ENCODE measurements around the gene FKTN. TPM values are rescaled to one million over a fixed set of nuclear protein-coding genes. Genes with fewer than 3 reads are reported as not detected.

Gene FKTN
- total RNA-seq, 2 donors from 2014 or later, result 11.7 to 20.8 TPM

DNA sequence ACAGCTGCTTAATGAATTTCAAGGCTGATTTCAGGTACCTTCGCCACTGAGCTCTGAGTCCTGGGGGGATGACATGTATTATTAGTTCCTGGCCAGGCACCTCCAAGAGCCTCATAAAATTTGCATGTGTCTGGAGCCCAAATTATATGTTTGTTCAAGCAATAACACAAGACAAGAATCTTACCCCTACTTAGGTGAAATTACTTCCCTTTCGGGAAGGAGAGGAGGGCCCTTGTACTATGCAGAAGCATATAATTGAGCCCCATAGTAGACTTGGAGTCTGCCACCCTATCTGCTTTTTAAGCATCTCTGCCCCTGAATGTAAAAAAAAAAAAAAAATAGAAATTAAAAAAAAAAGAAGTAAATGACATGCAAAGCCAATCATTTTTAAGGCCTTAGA, 123.4 kb downstream of the FKTN start:
- H3K36me3 ChIP-seq (ENCODE audit: control insufficient read depth, insufficient read depth, low read length), result no peaks in the 10 kb centered on the region
- peaks cover 8% of the 10 kb centered on the region for H3K27me3 Mint-ChIP-seq (ENCODE audit: insufficient read depth)
- no peaks in the 10 kb centered on the region for H3K36me3 Mint-ChIP-seq (ENCODE audit: low read depth)
- DNase-seq, result no peak
- no peak overlapping the region for H3K27ac Mint-ChIP-seq
- no peak overlapping the region for H3K4me3 Mint-ChIP-seq
- no peak overlapping the region for H3K27ac ChIP-seq (ENCODE audit: low read depth, low read length)
- no peaks in the 10 kb centered on the region for H3K27me3 ChIP-seq (ENCODE audit: control insufficient read depth, insufficient read depth, low read length, poor library complexity, severe bottlenecking)
- TF ChIP-seq, protein P1, sequence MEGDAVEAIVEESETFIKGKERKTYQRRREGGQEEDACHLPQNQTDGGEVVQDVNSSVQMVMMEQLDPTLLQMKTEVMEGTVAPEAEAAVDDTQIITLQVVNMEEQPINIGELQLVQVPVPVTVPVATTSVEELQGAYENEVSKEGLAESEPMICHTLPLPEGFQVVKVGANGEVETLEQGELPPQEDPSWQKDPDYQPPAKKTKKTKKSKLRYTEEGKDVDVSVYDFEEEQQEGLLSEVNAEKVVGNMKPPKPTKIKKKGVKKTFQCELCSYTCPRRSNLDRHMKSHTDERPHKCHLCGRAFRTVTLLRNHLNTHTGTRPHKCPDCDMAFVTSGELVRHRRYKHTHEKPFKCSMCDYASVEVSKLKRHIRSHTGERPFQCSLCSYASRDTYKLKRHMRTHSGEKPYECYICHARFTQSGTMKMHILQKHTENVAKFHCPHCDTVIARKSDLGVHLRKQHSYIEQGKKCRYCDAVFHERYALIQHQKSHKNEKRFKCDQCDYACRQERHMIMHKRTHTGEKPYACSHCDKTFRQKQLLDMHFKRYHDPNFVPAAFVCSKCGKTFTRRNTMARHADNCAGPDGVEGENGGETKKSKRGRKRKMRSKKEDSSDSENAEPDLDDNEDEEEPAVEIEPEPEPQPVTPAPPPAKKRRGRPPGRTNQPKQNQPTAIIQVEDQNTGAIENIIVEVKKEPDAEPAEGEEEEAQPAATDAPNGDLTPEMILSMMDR (conservative IDR thresholded peaks at IDR 0.05), result no peak
- peaks cover 45% of the 10 kb centered on the region for H3K4me1 Mint-ChIP-seq
- no peak overlapping the region for H3K9ac ChIP-seq (ENCODE audit: extremely low read depth, low read length, poor library complexity, severe bottlenecking)
- H3K9me3 Mint-ChIP-seq, result no peaks in the 10 kb centered on the region
- peaks cover 26% of the 10 kb centered on the region for H3K4me1 ChIP-seq (ENCODE audit: control insufficient read depth, insufficient read depth, low read length)
- H3K9me3 ChIP-seq (ENCODE audit: control insufficient read depth, low read length), result peaks cover 7% of the 10 kb centered on the region
- no peak overlapping the region for H3K4me3 ChIP-seq (ENCODE audit: low read length)
- WGBS, 2 experiments (ENCODE audit: insufficient coverage in 1 of 2, insufficient read length in 1 of 2), result 89 to 100% methylated on average over 1 to 2 of the region's 2 CpGs

DNA sequence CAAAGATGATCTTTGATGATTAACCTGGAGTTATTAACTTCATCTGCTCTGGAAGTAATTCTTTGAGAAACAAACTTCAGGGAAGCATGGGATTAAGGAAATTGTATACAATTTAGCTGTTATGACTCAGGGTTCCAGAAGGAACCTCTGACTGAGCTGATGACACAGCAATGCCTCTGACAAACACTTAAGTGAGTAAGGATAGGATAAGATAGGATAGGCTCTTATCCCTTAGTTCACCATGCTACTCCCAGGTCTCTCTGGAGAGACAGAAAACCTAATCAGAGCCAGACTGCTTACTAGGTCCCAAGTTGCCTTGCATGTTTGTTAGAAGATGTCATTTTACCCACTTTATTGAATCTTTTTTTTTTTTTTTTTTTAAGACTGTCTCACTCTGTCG, 123.8 kb downstream of the FKTN start:
- H3K36me3 ChIP-seq (ENCODE audit: control insufficient read depth, insufficient read depth, low read length), result no peaks in the 10 kb centered on the region
- H3K27ac Mint-ChIP-seq, result no peak overlapping the region
- peaks cover 41% of the 10 kb centered on the region for H3K4me1 Mint-ChIP-seq
- no peak overlapping the region for H3K9ac ChIP-seq (ENCODE audit: extremely low read depth, low read length, poor library complexity, severe bottlenecking)
- TF ChIP-seq, protein P1 (conservative IDR thresholded peaks at IDR 0.05), result no peak
- peaks cover 7% of the 10 kb centered on the region for H3K9me3 ChIP-seq (ENCODE audit: control insufficient read depth, low read length)
- no peak overlapping the region for H3K27ac ChIP-seq (ENCODE audit: low read depth, low read length)
- H3K27me3 Mint-ChIP-seq (ENCODE audit: insufficient read depth), result peaks cover 8% of the 10 kb centered on the region
- H3K4me3 Mint-ChIP-seq, result no peak overlapping the region
- H3K9me3 Mint-ChIP-seq, result no peaks in the 10 kb centered on the region
- no peaks in the 10 kb centered on the region for H3K27me3 ChIP-seq (ENCODE audit: control insufficient read depth, insufficient read depth, low read length, poor library complexity, severe bottlenecking)
- H3K4me3 ChIP-seq (ENCODE audit: low read length), result no peak overlapping the region
- 95 to 100% methylated on average over 1 of the region's 1 CpG for WGBS, 2 experiments (ENCODE audit: insufficient coverage in 1 of 2, insufficient read length in 1 of 2)
- H3K36me3 Mint-ChIP-seq (ENCODE audit: low read depth), result no peaks in the 10 kb centered on the region
- H3K4me1 ChIP-seq (ENCODE audit: control insufficient read depth, insufficient read depth, low read length), result peaks cover 26% of the 10 kb centered on the region
- no peak for DNase-seq

DNA sequence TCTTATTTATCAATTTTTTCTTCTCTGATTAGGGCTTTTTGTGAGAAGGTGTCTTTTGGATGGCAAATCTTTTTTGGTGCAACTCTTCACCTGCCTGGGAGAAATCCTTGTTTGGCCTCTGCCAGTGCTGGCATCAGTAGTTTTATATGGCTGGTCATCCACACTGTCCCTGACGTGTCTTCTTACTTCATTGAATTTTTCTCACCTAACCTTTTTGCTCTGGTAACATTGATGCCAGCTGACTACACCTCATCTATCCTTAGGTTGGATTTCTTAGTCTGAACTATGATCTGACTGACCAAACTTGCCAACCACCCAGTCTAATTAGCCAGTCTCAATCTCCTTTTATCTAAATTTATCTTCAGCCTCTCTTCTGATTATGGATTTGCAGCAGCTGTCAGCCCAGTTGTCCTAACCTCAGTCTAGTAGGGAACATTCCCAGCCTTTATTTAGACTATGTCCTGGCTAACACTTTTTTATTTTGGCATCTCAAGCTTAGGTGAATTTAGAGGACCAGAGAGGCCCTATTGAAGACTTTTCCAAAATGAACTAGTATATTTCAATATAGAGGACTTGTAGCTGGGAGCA, 125.9 kb downstream of the FKTN start:
- Mint-ChIP-seq H3K4me1 (peaks cover 31% of the 10 kb centered on the region), H3K9me3 (no peaks in the 10 kb centered on the region), H3K27ac (no peak overlapping the region), H3K4me3 (no peak overlapping the region), H3K27me3 (ENCODE audit: insufficient read depth) (peaks cover 23% of the 10 kb centered on the region), H3K36me3 (ENCODE audit: low read depth) (no peaks in the 10 kb centered on the region)
- H3K4me1 ChIP-seq (ENCODE audit: control insufficient read depth, insufficient read depth, low read length), result peaks cover 17% of the 10 kb centered on the region
- H3K9ac ChIP-seq (ENCODE audit: extremely low read depth, low read length, poor library complexity, severe bottlenecking), result no peak overlapping the region
- no peak overlapping the region for H3K4me3 ChIP-seq (ENCODE audit: low read length)
- TF ChIP-seq, protein P1 (conservative IDR thresholded peaks at IDR 0.05), result no peak
- DNase-seq, result no peak
- no peak overlapping the region for H3K27ac ChIP-seq (ENCODE audit: low read depth, low read length)
- peaks cover 7% of the 10 kb centered on the region for H3K9me3 ChIP-seq (ENCODE audit: control insufficient read depth, low read length)
- no peaks in the 10 kb centered on the region for H3K27me3 ChIP-seq (ENCODE audit: control insufficient read depth, insufficient read depth, low read length, poor library complexity, severe bottlenecking)
- WGBS, 2 experiments (ENCODE audit: insufficient coverage in 1 of 2, insufficient read length in 1 of 2), result 91 to 100% methylated on average over 1 of the region's 1 CpG
- H3K36me3 ChIP-seq (ENCODE audit: control insufficient read depth, insufficient read depth, low read length), result no peaks in the 10 kb centered on the region

Measured in endodermal cell (in vitro differentiated cells).